H1 (cell line): ENCODE measurements around the gene CACNA1E. TPM values are rescaled to one million over a fixed set of nuclear protein-coding genes. Genes with fewer than 3 reads are reported as not detected.

Source experiments
- CTCF ChIA-PET: fragments of 300-600 bp; sonication (Branson Sonifier 250); formaldehyde crosslinking; loops from one replicate; lab custom pipeline; 2021; ENCODE audit not compliant: partially characterized antibody; lab: Charles Lee
- POLR2A ChIA-PET: fragments of 300-600 bp; sonication (Branson Sonifier 250); formaldehyde crosslinking; loops from one replicate; lab custom pipeline; 2021; ENCODE audit warnings: inconsistent platforms; ENCODE audit not compliant: partially characterized antibody; lab: Charles Lee
- DNase-seq, 2 experiments: peaks; one replicate each; pipeline versions ENCODE4 v3.0.0 to v3.0.0-alpha.2; 2010 to 2022; ENCODE audit warnings: low spot score in 2 of 2, low read depth in 1 of 2, mixed read lengths in 1 of 2
- FAIRE-seq: peaks from 2 replicates; lab custom pipeline; 2011; peaks lifted over from hg19 to GRCh38; lab: Jason Lieb, UNC
- H2AFZ ChIP-seq: 2 replicates; pipeline ENCODE4 v1.8.1; 2012; ENCODE audit warnings: low read length, inconsistent platforms
- H2AK5ac ChIP-seq: 2 replicates; pipeline ENCODE4 v1.6.1; 2013; ENCODE audit warnings: low read depth, low read length
- H2BK120ac ChIP-seq: replicated peaks from 2 replicates; pipeline ENCODE3; 2013; ENCODE audit warnings: low read depth, low read length, inconsistent platforms
- H2BK12ac ChIP-seq: 2 replicates; pipeline ENCODE4 v1.6.1; 2013; ENCODE audit warnings: low read depth, low read length
- H2BK15ac ChIP-seq: 2 replicates; pipeline ENCODE4 v1.6.1; 2013; ENCODE audit warnings: low read length
- H2BK20ac ChIP-seq: 2 replicates; pipeline ENCODE4 v1.6.1; 2013; ENCODE audit warnings: low read length
- H2BK5ac ChIP-seq: 2 replicates; pipeline ENCODE4 v1.6.1; 2013; ENCODE audit warnings: low read depth, low read length
- H3K14ac ChIP-seq: 2 replicates; pipeline ENCODE4 v1.6.1; 2013; ENCODE audit warnings: inconsistent platforms; ENCODE audit not compliant: insufficient read length
- H3K18ac ChIP-seq: 2 replicates; pipeline ENCODE4 v1.6.1; 2013; ENCODE audit warnings: low read length; ENCODE audit errors: extremely low read depth
- H3K23ac ChIP-seq: 2 replicates; pipeline ENCODE4 v1.6.1; 2013; ENCODE audit warnings: inconsistent platforms; ENCODE audit not compliant: insufficient read length
- H3K23me2 ChIP-seq: 2 replicates; pipeline ENCODE4 v1.6.1; 2013; ENCODE audit warnings: low read depth, low read length
- H3K27ac ChIP-seq: 2 replicates; pipeline ENCODE4 v1.6.1; 2011; ENCODE audit warnings: low read depth, low read length, inconsistent platforms
- H3K27me3 ChIP-seq, 4 experiments: replicated peaks in 1 of 4; 1 replicate in 1 of 4; 2 replicates in 3 of 4; pipeline versions ENCODE4 v1.6.1 to v1.8.1; 2011 to 2013; ENCODE audit warnings: low read length in 3 of 4, mild to moderate bottlenecking in 3 of 4, inconsistent platforms in 2 of 4, mixed read lengths in 2 of 4, moderate library complexity in 1 of 4; ENCODE audit not compliant: control insufficient read depth in 3 of 4, insufficient read depth in 3 of 4; ENCODE audit errors: extremely low read depth in 1 of 4
- H3K36me3 ChIP-seq, 4 experiments: 2 replicates each; pipeline versions ENCODE4 v1.6.1 to v1.8.1; 2011 to 2013; ENCODE audit warnings: mild to moderate bottlenecking in 4 of 4, low read length in 3 of 4, moderate library complexity in 2 of 4, control low read depth in 1 of 4, inconsistent platforms in 1 of 4; ENCODE audit not compliant: insufficient read depth in 4 of 4, control insufficient read depth in 2 of 4
- H3K4ac ChIP-seq: replicated peaks from 2 replicates; pipeline ENCODE3; 2013; ENCODE audit warnings: low read length, low read depth, mixed read lengths, inconsistent platforms; ENCODE audit not compliant: insufficient read length
- H3K4me1 ChIP-seq, 4 experiments: replicated peaks in 1 of 4; 1 replicate in 1 of 4; 2 replicates in 3 of 4; pipeline versions ENCODE4 v1.6.1 to v1.8.1; 2011 to 2013; ENCODE audit warnings: low read length in 3 of 4, inconsistent platforms in 2 of 4, mixed read lengths in 1 of 4; ENCODE audit not compliant: insufficient read depth in 4 of 4, control insufficient read depth in 3 of 4
- H3K4me2 ChIP-seq, 2 experiments: 2 replicates each; pipeline versions ENCODE4 v1.6.1 to v1.8.1; 2011 to 2013; ENCODE audit warnings: low read depth in 2 of 2, low read length in 2 of 2, control low read depth in 1 of 2, inconsistent platforms in 1 of 2, mild to moderate bottlenecking in 1 of 2; ENCODE audit not compliant: insufficient read depth in 1 of 2
- H3K4me3 ChIP-seq, 4 experiments: fragments of 200-600, 300-600 bp in 1 of 4; sonication (generic), shearing (Covaris generic), sonication (Bioruptor Twin) in 1 of 4; 2 replicates each; pipeline versions ENCODE4 v1.5.1 to v1.8.1; 2011 to 2016; ENCODE audit warnings: low read length in 4 of 4, low read depth in 3 of 4, control low read depth in 2 of 4, inconsistent platforms in 2 of 4, mild to moderate bottlenecking in 2 of 4, mixed read lengths in 1 of 4, moderate library complexity in 1 of 4; ENCODE audit not compliant: insufficient read depth in 2 of 4; ENCODE audit errors: extremely low read depth in 1 of 4
- H3K56ac ChIP-seq: replicated peaks from 2 replicates; pipeline ENCODE3; 2013; ENCODE audit warnings: low read depth, mild to moderate bottlenecking, mixed read lengths, low read length, inconsistent platforms; ENCODE audit not compliant: insufficient read length
- H3K79me1 ChIP-seq: 2 replicates; pipeline ENCODE4 v1.6.1; 2013; ENCODE audit warnings: low read depth, low read length, control low read depth
- H3K79me2 ChIP-seq, 2 experiments: 2 replicates each; pipeline versions ENCODE4 v1.6.1 to v1.8.1; 2012 to 2013; ENCODE audit warnings: low read length in 2 of 2, mild to moderate bottlenecking in 2 of 2, inconsistent platforms in 1 of 2; ENCODE audit not compliant: insufficient read depth in 2 of 2, control insufficient read depth in 1 of 2
- H3K9ac ChIP-seq, 4 experiments: replicated peaks in 1 of 4; 1 replicate in 1 of 4; 2 replicates in 3 of 4; pipeline versions ENCODE4 v1.6.1 to v1.8.1; 2011 to 2013; ENCODE audit warnings: low read depth in 3 of 4, low read length in 3 of 4, control low read depth in 2 of 4, mild to moderate bottlenecking in 2 of 4, moderate library complexity in 2 of 4, inconsistent platforms in 1 of 4; ENCODE audit errors: extremely low read depth in 1 of 4
- H3K9me3 ChIP-seq, 2 experiments: 2 replicates each; pipeline versions ENCODE4 v1.6.1 to v1.8.1; 2012 to 2013; ENCODE audit warnings: mild to moderate bottlenecking in 2 of 2, moderate library complexity in 2 of 2, control low read depth in 1 of 2, inconsistent platforms in 1 of 2, low read depth in 1 of 2, low read length in 1 of 2, mixed read lengths in 1 of 2; ENCODE audit not compliant: insufficient read depth in 2 of 2
- H4K20me1 ChIP-seq, 2 experiments: replicated peaks in 1 of 2; 2 replicates each; pipeline versions ENCODE3 to v1.8.1; 2011 to 2013; ENCODE audit warnings: inconsistent platforms in 2 of 2, low read length in 2 of 2, mild to moderate bottlenecking in 1 of 2; ENCODE audit not compliant: insufficient read depth in 2 of 2, control insufficient read depth in 1 of 2
- H4K5ac ChIP-seq: 2 replicates; pipeline ENCODE4 v1.6.1; 2013; ENCODE audit warnings: low read length, low read depth, mixed read lengths, inconsistent platforms; ENCODE audit not compliant: insufficient read length
- H4K8ac ChIP-seq: 2 replicates; pipeline ENCODE4 v1.8.0; 2013; ENCODE audit warnings: mild to moderate bottlenecking, moderate library complexity, low read length, inconsistent platforms; ENCODE audit not compliant: insufficient read depth; ENCODE audit errors: extremely low read depth
- H4K91ac ChIP-seq: replicated peaks from 2 replicates; pipeline ENCODE3; 2013; ENCODE audit warnings: low read length, mixed read lengths, inconsistent platforms; ENCODE audit not compliant: insufficient read length
- EZH2 ChIP-seq: fragments of 200-600 bp; sonication (generic); IDR thresholded peaks from 2 replicates; pipeline ENCODE4 v1.7.1; 2012; ENCODE audit warnings: low read depth, mild to moderate bottlenecking, moderate library complexity, low read length, inconsistent platforms; ENCODE audit not compliant: severe bottlenecking
- MAFK ChIP-seq: IDR thresholded peaks from 2 replicates; pipeline ENCODE4 v1.6.1; 2012; ENCODE audit warnings: low read depth, mild to moderate bottlenecking, improper control_type of control experiment, low read length
- SIRT6 ChIP-seq: IDR thresholded peaks from one replicate; pipeline ENCODE4 v1.7.1; 2012; ENCODE audit warnings: low read length, inconsistent platforms
- SIX5 ChIP-seq: IDR thresholded peaks from 2 replicates; pipeline ENCODE4 v1.6.1; 2011; ENCODE audit warnings: mild to moderate bottlenecking, low read depth, low read length
- SRF ChIP-seq: IDR thresholded peaks from 2 replicates; pipeline ENCODE4 v1.6.1; 2011; ENCODE audit warnings: mild to moderate bottlenecking, low read depth, low read length, moderate library complexity
- TEAD4 ChIP-seq: IDR thresholded peaks from 2 replicates; pipeline ENCODE4 v1.6.1; 2012; ENCODE audit warnings: low read depth, low read length, inconsistent platforms, mixed read lengths
- WGBS, 2 experiments: shearing (Covaris generic) in 1 of 2; methylation state at CpG; one replicate each; pipeline versions ENCODE4 v1.1.6 to v1.1.7; 2013 to 2015; ENCODE audit warnings: low lambda C conversion rate in 2 of 2, mixed read lengths in 2 of 2, inconsistent platforms in 1 of 2, low coverage in 1 of 2, missing lambda C conversion rate in 1 of 2; ENCODE audit not compliant: insufficient replicate concordance in 2 of 2, insufficient coverage in 1 of 2, insufficient read length in 1 of 2; ENCODE audit errors: extremely low coverage in 1 of 2, missing lambda C conversion rate in 1 of 2; 5-methylcytosine and 5-hydroxymethylcytosine counted together
- polyA plus RNA-seq, 7 experiments: library from polyadenylated mRNA; depleted of rRNA in 3 of 7; stranded (reverse) in 5 of 7; unstranded in 2 of 7; fragments of >200 nt in 5 of 7; fragments of 200-250 nt in 2 of 7; gene quantifications; 1 replicate in 5 of 7; 2 replicates in 1 of 7; 4 replicates in 1 of 7; pipeline versions ENCODE4 v1.2.1 to v1.2.3, GENCODE V29; 2011 to 2013; ENCODE audit warnings: missing spikeins in 2 of 7, mixed read lengths in 2 of 7
- total RNA-seq: library from RNA; stranded (reverse); fragmentation: NEBNext Ultra II Directional; extraction: Animal tissue kit (Norgen Biotek cat#: 25700); gene quantifications from 2 replicates; pipeline ENCODE4 v1.2.1, GENCODE V29; 2021
- TF ChIP-seq, protein P1 (sequence below): IDR thresholded peaks from 2 replicates; pipeline ENCODE4 v1.6.1; 2012; ENCODE audit warnings: low read length, inconsistent platforms
- TF ChIP-seq, protein P2 (sequence below): IDR thresholded peaks from 2 replicates; pipeline ENCODE4 v1.6.1; 2011; ENCODE audit warnings: low read depth, mild to moderate bottlenecking, low read length; ENCODE audit not compliant: insufficient read depth

CACNA1E gene
- total and polyA plus RNA-seq, 2 of the 8 experiments (the other 6 are each of a cell fraction or from before 2014, with no cell fraction given) = 0.98 to 1.3 TPM

DNA sequence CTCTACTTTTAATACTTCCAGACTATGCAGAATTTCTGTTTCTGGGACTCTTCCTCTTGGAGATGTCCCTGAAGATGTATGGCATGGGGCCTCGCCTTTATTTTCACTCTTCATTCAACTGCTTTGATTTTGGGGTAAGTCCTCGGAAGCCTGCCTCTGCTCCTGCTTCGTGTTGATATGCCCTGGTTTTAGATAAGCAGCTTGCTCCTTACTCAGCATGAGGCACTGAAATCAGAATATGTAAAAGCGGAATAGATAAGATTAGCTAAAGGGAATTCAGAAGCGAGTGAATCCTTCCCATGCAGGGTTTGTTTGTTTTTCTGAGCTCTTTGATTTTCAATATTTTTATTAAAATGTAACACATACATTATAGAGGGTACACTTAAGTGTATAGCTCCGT, 234.7 kb downstream of the CACNA1E start:
- H3K9me3 ChIP-seq = no peaks in the 10 kb centered on the region
- no peak overlapping the region for H3K4ac ChIP-seq
- no peaks in the 10 kb centered on the region; the same call in 1 of the 2 replicates for H3K23me2 ChIP-seq
- no peak overlapping the region for H4K8ac ChIP-seq
- FAIRE-seq = no peak
- H3K27ac ChIP-seq = no peak overlapping the region
- H3K4me2 ChIP-seq = no peak overlapping the region
- H4K91ac ChIP-seq = no peak overlapping the region
- no peak overlapping the region for H2AFZ ChIP-seq
- H4K20me1 ChIP-seq = no peaks in the 10 kb centered on the region
- H3K18ac ChIP-seq = no peak overlapping the region
- H2BK5ac ChIP-seq = no peak overlapping the region
- H3K36me3 ChIP-seq = no peaks in the 10 kb centered on the region
- no peak overlapping the region for H2BK20ac ChIP-seq
- no peak overlapping the region for H2AK5ac ChIP-seq
- peaks cover 0 to 10% (median 4%) of the 10 kb centered on the region in 4 experiments; a peak in 6 of 7 replicates for H3K4me1 ChIP-seq
- no peaks in the 10 kb centered on the region for H3K79me1 ChIP-seq
- H2BK12ac ChIP-seq = no peak overlapping the region
- H2BK15ac ChIP-seq = no peak overlapping the region
- no peaks in the 10 kb centered on the region for H3K79me2 ChIP-seq
- H3K4me3 ChIP-seq = no peak overlapping the region
- POLR2A ChIA-PET = no interaction called here
- H3K27me3 ChIP-seq = no peaks in the 10 kb centered on the region
- H3K9ac ChIP-seq = no peak overlapping the region
- 75% methylated on average over 6 of the region's 6 CpGs; no CpG with 5 or more reads in 1 of the 2 experiments for WGBS, 2 experiments
- no peak overlapping the region for H3K14ac ChIP-seq
- H3K56ac ChIP-seq = no peak overlapping the region
- TF ChIP-seq TEAD4 (no peak), SRF (no peak), EZH2 (no peak), MAFK (no peak), SIRT6 (no peak), SIX5 (no peak)
- TF ChIP-seq, protein P1, sequence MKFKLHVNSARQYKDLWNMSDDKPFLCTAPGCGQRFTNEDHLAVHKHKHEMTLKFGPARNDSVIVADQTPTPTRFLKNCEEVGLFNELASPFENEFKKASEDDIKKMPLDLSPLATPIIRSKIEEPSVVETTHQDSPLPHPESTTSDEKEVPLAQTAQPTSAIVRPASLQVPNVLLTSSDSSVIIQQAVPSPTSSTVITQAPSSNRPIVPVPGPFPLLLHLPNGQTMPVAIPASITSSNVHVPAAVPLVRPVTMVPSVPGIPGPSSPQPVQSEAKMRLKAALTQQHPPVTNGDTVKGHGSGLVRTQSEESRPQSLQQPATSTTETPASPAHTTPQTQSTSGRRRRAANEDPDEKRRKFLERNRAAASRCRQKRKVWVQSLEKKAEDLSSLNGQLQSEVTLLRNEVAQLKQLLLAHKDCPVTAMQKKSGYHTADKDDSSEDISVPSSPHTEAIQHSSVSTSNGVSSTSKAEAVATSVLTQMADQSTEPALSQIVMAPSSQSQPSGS = no peak
- TF ChIP-seq, protein P2, sequence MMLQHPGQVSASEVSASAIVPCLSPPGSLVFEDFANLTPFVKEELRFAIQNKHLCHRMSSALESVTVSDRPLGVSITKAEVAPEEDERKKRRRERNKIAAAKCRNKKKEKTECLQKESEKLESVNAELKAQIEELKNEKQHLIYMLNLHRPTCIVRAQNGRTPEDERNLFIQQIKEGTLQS = no peak
- no peak overlapping the region for H3K23ac ChIP-seq
- H4K5ac ChIP-seq = no peak overlapping the region
- H2BK120ac ChIP-seq = no peak overlapping the region
- DNase-seq = no peak
- CTCF ChIA-PET = interaction anchor here (0.5 to 2.0 kb wide), 10 partner anchors 9 to 1380 kb away, joined by 3 to 11 read pairs (median 4); no protein-coding TSS in a partner anchor
